ENCODE results near the gene NGEF.

Gene NGEF

GRCh38 chr2:232873909-232874641, 139.0 kb downstream of the NGEF start:
- no peak for FAIRE-seq
- no peak for DNase-seq (ENCODE audit: insufficient read length, low spot score)
- TF ChIP-seq CTCF (IDR thresholded peaks at IDR 0.05; ENCODE audit: insufficient read depth, missing control alignments): no peak

- DNase-seq (ENCODE audit: insufficient read length, low spot score) (no peak), FAIRE-seq (no peak)
- TF ChIP-seq CTCF (IDR thresholded peaks at IDR 0.05; ENCODE audit: insufficient read depth, missing control alignments): no peak
Measured at GRCh38 chr2:232873292-232873908, 139.7 kb downstream of the NGEF start.

- DNase-seq (ENCODE audit: insufficient read length, low spot score) (no peak), FAIRE-seq (no peak)
- no peak for TF ChIP-seq CTCF (IDR thresholded peaks at IDR 0.05; ENCODE audit: insufficient read depth, missing control alignments)
Measured at GRCh38 chr2:232872826-232873225, 140.2 kb downstream of the NGEF start.

GRCh38 chr2:232871835-232872736, 141.0 kb downstream of the NGEF start:
- FAIRE-seq (no peak), DNase-seq (ENCODE audit: insufficient read length, low spot score) (no peak)
- TF ChIP-seq CTCF (IDR thresholded peaks at IDR 0.05; ENCODE audit: insufficient read depth, missing control alignments): no peak

- no peak for FAIRE-seq
- no peak for TF ChIP-seq CTCF (IDR thresholded peaks at IDR 0.05; ENCODE audit: insufficient read depth, missing control alignments)
- DNase-seq (ENCODE audit: insufficient read length, low spot score): no peak
Measured at GRCh38 chr2:232871418-232871834, 141.6 kb downstream of the NGEF start.

- FAIRE-seq (no peak), DNase-seq (ENCODE audit: insufficient read length, low spot score) (no peak)
- TF ChIP-seq CTCF (IDR thresholded peaks at IDR 0.05; ENCODE audit: insufficient read depth, missing control alignments): no peak
Measured at GRCh38 chr2:232870766-232871371, 142.2 kb downstream of the NGEF start.

All from D721Med (cell line).